GM12801 (cell line): ENCODE data around the gene KIF23.

Source experiments
- TF ChIP-seq, protein P1 (sequence below): IDR thresholded peaks from one replicate; pipeline ENCODE4 v1.5.1; 2011; ENCODE audit warnings: control low read depth; ENCODE audit not compliant: insufficient read length; ENCODE audit errors: extremely low read depth

The KIF23 gene

DNA sequence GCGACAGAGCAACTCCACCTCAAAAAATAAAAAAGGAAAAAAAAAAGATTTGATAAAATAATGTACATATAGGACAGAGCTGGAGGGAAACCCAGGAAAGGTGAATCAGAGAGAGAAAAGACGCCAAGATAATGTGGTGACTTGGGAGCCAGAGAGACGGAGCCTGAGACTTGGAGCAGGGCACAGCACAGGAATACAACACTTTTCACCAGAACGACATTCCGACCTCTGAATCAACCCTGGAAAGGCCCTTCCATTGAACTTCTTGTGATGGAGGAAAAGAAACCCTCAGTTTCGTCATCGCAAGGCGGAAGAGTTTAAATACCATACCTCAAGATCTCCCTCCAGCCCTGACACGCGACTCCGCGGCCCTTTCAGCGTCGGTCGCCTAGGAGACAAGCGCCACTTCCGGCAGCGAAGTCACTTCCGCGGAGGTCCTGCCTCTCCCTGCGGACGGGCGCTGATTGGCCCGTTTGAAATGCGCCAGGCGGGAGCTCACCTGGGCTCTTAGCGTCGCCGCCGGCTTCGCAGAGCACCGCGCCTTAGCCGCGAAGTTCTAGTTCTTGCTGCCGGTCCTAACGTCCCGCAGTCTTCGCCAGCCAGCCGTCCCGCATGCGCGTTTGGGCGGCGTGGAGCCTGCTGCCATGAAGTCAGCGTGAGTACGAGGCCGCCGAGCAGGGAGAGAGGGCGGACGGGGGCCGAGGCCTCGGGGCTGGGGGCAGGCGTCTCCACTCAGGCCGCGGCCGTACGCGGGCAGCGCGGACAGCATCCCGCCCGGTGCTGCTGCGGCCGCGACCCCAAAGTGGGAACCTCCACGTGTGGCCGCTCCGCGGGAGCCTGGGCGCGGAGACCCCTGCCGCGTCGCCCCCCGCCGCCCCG lies at the start of gene KIF23:
Gene KIF23 (plus strand): TSS at position 528 of the 879 bp plus-strand sequence. CDS start 117 bp downstream, at position 645.
- TF ChIP-seq, protein P1, sequence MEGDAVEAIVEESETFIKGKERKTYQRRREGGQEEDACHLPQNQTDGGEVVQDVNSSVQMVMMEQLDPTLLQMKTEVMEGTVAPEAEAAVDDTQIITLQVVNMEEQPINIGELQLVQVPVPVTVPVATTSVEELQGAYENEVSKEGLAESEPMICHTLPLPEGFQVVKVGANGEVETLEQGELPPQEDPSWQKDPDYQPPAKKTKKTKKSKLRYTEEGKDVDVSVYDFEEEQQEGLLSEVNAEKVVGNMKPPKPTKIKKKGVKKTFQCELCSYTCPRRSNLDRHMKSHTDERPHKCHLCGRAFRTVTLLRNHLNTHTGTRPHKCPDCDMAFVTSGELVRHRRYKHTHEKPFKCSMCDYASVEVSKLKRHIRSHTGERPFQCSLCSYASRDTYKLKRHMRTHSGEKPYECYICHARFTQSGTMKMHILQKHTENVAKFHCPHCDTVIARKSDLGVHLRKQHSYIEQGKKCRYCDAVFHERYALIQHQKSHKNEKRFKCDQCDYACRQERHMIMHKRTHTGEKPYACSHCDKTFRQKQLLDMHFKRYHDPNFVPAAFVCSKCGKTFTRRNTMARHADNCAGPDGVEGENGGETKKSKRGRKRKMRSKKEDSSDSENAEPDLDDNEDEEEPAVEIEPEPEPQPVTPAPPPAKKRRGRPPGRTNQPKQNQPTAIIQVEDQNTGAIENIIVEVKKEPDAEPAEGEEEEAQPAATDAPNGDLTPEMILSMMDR, result no peak

DNA sequence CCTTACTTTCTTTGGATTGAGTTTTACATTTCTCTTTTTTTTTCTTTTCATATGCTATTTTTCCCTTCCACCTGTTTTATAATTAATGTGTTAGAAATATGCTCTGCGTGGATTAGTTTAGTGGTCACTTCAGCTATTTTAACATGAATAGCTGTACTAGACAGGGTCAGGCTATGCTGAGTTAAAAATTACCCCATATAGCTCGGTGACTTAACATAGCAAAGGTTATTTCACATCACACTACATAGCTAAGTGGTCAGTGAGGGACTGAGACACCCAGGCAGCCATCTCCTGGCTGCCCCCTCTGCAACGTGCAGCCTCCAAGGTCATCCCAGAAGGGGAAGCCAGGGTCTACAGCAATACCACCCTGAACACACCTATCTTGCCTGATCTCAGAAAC lies 46.9 kb upstream of the KIF23 start:
- TF ChIP-seq, protein P1, result no peak

DNA sequence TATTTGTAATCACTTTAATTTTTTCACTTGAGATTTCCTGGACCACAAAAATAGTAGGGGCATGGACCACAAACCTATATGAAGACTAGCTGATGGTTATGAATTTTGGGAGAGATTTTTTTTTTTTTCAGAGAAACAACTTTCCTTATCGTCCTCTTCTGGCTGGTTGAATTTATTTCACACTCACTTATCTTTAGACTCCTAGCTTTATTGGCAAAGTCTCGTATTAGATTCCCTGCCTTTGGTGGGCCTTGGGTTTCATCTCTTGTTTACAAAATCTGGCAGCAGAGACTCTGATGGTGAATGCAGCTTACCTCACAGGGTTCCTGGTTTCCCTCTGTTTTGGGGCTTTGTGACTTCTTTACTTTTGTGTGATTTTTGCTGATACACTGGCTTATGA lies 44.5 kb upstream of the KIF23 start:
- TF ChIP-seq, protein P1, result no peak

DNA sequence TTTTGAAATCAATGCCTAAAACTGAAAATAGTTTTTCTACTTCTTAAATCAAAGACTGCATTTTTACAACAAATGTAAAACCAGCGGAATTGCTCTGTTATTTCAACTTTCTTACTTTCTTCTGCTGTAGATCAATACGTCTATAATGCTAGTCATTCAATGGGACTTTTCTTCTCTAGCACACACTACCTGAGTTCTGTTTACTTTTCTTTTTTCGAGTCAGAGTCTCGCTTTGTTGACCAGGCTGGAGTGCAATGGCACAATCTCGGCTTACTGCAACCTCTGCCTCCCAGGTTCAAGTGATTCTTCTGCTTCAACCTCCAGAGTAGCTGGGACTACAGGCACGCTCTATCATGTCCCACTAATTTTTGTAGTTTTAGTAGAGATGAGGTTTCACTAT lies 40.7 kb upstream of the KIF23 start:
- TF ChIP-seq, protein P1, result no peak

DNA sequence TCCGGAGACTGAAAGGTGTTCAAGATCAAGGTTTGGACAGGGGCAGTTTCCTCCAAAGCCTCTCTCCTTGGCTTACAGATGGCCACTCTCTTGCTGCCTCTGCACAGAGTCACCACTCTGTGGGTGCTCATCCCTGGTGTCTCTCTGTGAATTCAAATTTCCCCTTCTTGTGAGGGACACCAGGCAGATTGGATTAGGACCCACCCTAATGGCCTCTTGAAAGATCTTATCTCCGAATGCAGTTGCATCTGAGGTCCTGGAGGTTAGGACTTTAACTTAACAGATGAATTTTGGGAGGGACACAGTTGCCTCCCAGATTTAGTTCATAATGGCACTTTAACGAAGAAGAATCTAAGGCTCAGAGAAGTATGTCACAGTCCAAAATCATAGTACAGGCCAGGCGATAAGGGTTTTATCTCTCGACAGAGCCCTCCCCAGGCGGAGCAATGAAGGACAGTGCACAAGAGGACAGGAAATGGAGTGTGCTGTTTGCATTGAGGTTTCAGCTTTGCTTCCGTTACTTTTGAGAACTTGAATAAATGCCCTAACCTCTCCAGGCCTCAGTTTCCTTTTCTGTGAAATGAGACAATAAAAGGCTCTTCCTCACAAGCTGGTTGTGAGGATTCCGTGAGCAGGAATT lies 38.9 kb upstream of the KIF23 start:
- TF ChIP-seq, protein P1, result no peak

DNA sequence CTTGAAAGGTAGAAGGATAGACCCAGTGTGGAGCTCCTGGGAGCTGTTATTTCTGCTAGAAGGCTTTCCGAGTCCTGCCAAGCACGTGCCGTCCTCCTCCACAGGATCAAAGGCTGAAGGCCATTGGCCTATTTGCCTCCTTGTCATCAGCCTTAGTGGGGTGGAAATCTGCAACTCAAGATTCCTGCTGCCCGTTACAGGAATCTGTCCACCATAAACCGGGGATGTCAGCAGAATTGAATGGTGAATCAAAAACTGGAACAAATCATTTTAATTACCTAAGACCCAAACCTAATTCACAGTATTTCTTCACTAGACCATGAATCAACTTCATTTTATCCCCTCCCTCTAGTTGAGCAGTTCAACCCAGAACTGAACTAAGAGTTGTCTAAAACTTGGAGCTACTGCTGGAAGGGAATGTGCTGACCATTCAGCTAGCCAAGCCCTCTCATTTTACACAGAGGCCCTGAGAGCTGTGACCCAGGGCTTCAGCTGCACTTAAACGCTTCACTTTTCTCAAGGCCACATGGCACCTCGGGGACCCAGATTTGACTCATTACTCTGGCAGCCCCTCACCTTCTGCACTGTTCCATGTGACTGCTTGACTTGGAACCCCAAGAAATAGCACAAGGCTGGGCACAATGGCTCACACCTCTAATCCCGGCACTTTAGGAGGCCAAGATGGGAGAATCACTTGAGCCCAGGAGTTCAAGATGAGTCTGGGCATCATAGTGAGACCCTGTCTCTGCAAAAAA lies 36.8 kb upstream of the KIF23 start:
- TF ChIP-seq, protein P1, result no peak
